Body of pancreas (tissue), 4 donors: Measurements from ENCODE around the gene IHH. TPM values are rescaled to one million over a fixed set of nuclear protein-coding genes. Genes with fewer than 3 reads are reported as not detected.

Source experiments
- ATAC-seq: fragments of 150-250 bp; one replicate; pipeline ENCODE4 v1.9.1; 2016
- DNase-seq, 4 donors: peaks; one replicate each; pipeline ENCODE4 v3.0.0-alpha.2; 2019
- H3K27ac ChIP-seq, 4 donors: fragments of 200-600 bp; sonication (generic); 1 replicate in 3 of 4; 2 replicates in 1 of 4; pipeline versions ENCODE4 v1.5.1 to v1.6.1; 2016 to 2019; ENCODE audit warnings: mild to moderate bottlenecking in 1 of 4, mixed read lengths in 1 of 4, moderate library complexity in 1 of 4
- H3K27me3 ChIP-seq, 2 donors: fragments of 200-600 bp; sonication (generic); one replicate each; pipeline ENCODE4 v1.6.0; 2016; ENCODE audit warnings: mild to moderate bottlenecking in 1 of 2
- H3K36me3 ChIP-seq, 2 donors: fragments of 200-600 bp; sonication (generic); replicated peaks in 1 of 2; 2 replicates each; pipeline ENCODE4 v1.5.1; 2016; ENCODE audit warnings: low read depth in 2 of 2; ENCODE audit not compliant: insufficient read depth in 1 of 2
- H3K4me1 ChIP-seq: fragments of 200-600 bp; sonication (generic); one replicate; pipeline ENCODE4 v1.6.0; 2016
- H3K4me3 ChIP-seq, 2 donors: fragments of 200-600 bp; sonication (generic); 1 replicate in 1 of 2; 2 replicates in 1 of 2; pipeline ENCODE4 v1.5.1; 2016 to 2019
- H3K9me3 ChIP-seq, 3 donors: fragments of 200-600 bp; sonication (generic); 1 replicate in 2 of 3; 2 replicates in 1 of 3; pipeline ENCODE4 v1.5.1; 2016
- CTCF ChIP-seq, 7 experiments: fragments of 450-650 bp in 4 of 7; fragments of 200-600 bp in 3 of 7; sonication (generic) in 3 of 7; IDR thresholded peaks; one replicate each; pipeline ENCODE4 v1.5.1; 2016 to 2019; ENCODE audit warnings: antibody characterized with exemption in 7 of 7
- POLR2A ChIP-seq, 3 donors: fragments of 450-650 bp; IDR thresholded peaks; one replicate each; pipeline ENCODE4 v1.6.1; 2016; ENCODE audit warnings: antibody characterized with exemption in 3 of 3, mild to moderate bottlenecking in 2 of 3
- WGBS, 2 donors: methylation state at CpG; one replicate each; pipeline ENCODE4 v1.1.5; 2017; 5-methylcytosine and 5-hydroxymethylcytosine counted together
- intact Hi-C: fragments of 100-400 bp; cut with DNase I; formaldehyde crosslinking; loops from one replicate; pipeline ENCODE4 v1.15.1; 2023
- total RNA-seq, 2 donors: library from RNA; depleted of rRNA; stranded (reverse); fragments of >200 nt; gene quantifications; one replicate each; pipeline ENCODE4 v1.1.0, GENCODE V29; 2016

Gene IHH
- total RNA-seq, 2 donors from 2014 or later = 1.0 TPM; not detected in 1

GRCh38 chr2:219059375-219059724, 1.4 kb downstream of the IHH start:
- H3K27me3 ChIP-seq = peaks cover 5 to 28% of the 10 kb centered on the region in 2 donors
- no peak overlapping the region for H3K27ac ChIP-seq
- DNase-seq = no peak
- peaks cover 45% of the 10 kb centered on the region for H3K4me1 ChIP-seq
- no peak for TF ChIP-seq POLR2A (IDR thresholded peaks at IDR 0.05)
- TF ChIP-seq CTCF (IDR thresholded peaks at IDR 0.05) = no peak
- no peaks in the 10 kb centered on the region for H3K9me3 ChIP-seq
- WGBS, 2 donors = 2 to 4% methylated on average over 17 of the region's 17 CpGs
- intact Hi-C loops = loop anchor here (5.0 kb wide), 3 partner anchors 58 to 243 kb away; no protein-coding TSS in a partner anchor
- no peaks in the 10 kb centered on the region for H3K36me3 ChIP-seq
- peak; percentile 2 for ATAC-seq
- H3K4me3 ChIP-seq = no peak overlapping the region

DNA sequence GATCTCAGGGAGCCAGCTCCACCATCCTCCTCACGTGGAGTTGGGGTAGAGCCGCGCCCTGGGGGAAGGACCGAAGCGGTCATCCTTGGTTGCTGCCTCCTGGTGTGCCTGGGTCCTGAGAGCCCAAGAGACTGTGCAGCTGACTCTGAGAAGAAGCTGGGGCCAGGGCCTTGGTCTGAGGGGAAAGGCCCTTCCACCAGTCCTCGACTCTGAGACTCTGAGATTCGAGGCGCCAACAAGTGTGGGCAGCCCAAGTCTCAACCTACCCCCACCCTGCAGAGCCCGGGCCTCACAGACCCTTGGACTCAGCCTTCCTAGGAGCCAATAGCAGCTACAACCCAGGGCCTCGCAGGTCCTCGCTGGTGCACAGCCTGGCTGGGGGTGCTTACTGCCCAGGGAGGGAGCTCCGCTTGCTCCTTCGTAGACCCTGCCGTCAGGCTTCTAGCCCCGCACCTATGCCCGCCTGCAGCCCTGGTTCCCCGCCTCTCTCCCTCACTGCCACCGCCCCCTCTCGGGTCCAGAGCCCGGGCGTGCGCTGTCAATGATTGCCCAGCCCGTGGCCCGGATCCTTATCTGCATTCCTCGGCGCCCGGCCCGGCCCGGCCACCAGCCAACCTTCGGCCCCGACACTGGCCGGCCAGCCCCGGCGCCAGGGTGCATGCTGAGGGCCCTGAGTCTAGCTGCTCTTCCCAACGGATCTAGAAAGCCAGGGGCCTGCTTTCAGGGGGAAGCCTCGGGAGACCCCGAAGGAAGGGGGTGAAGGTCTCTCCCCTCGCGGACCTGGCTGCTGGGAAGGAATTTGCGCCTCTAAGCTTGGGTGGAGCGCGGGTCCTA, 2.0 kb downstream of the IHH start:
- H3K27ac ChIP-seq = no peak overlapping the region
- intact Hi-C loops = loop anchor here (5.0 kb wide), 3 partner anchors 59 to 244 kb away; no protein-coding TSS in a partner anchor

GRCh38 chr2:219057709-219058540, 2.8 kb downstream of the IHH start:
- no peak overlapping the region for H3K4me3 ChIP-seq
- ATAC-seq = peak; percentile 85
- H3K27me3 ChIP-seq = peaks cover 5 to 23% of the 10 kb centered on the region in 2 donors

More for the DNA sequence above, 2.0 kb downstream of the IHH start:
- WGBS, 2 donors = 3 to 5% methylated on average over 18 to 40 of the region's 42 CpGs
- Histone ChIP-seq H3K4me1 (peaks cover 45% of the 10 kb centered on the region), H3K4me3 (no peak overlapping the region), H3K9me3 (no peaks in the 10 kb centered on the region), H3K36me3 (no peaks in the 10 kb centered on the region), H3K27me3 (peaks cover 5 to 28% of the 10 kb centered on the region in 2 donors)
- TF ChIP-seq POLR2A (IDR thresholded peaks at IDR 0.05) (no peak), CTCF (IDR thresholded peaks at IDR 0.05) (no peak)
- peak; percentile 90 for ATAC-seq
- DNase-seq = peak; percentile 86 to 92 (median 88)

More at GRCh38 chr2:219057709-219058540, 2.8 kb downstream of the IHH start:
- Histone ChIP-seq H3K9me3 (no peaks in the 10 kb centered on the region), H3K27ac (no peak overlapping the region), H3K36me3 (no peaks in the 10 kb centered on the region), H3K4me1 (peaks cover 45% of the 10 kb centered on the region)
- WGBS, 2 donors = 7% methylated on average over 51 of the region's 52 CpGs; no CpG with 5 or more reads in 1 of the 2 donors
- DNase-seq = peak; percentile 81 to 85 (median 84)
- intact Hi-C loops = loop anchor here (5.0 kb wide), 3 partner anchors 59 to 244 kb away; no protein-coding TSS in a partner anchor
- peak; percentile 92 to 98 (median 96) for TF ChIP-seq CTCF (IDR thresholded peaks at IDR 0.05)
- TF ChIP-seq POLR2A (IDR thresholded peaks at IDR 0.05) = no peak
